KOPT-K1 (cell line): ENCODE measurements around the gene BMAL2.

ENCODE experiments used
- H3K27ac ChIP-seq: fragments of 200-600 bp; sonication (generic); 2 replicates; pipeline ENCODE4 v1.5.1; 2016; ENCODE audit warnings: antibody characterized with exemption, mild to moderate bottlenecking, low read depth, low read length; ENCODE audit not compliant: poor library complexity, severe bottlenecking
- H3K36me3 ChIP-seq: fragments of 200-600 bp; sonication (generic); 2 replicates; pipeline ENCODE4 v1.5.1; 2017; ENCODE audit warnings: antibody characterized with exemption, mild to moderate bottlenecking, low read length, moderate library complexity; ENCODE audit not compliant: insufficient read depth
- H3K9me3 ChIP-seq: fragments of 200-600 bp; sonication (generic); 2 replicates; pipeline ENCODE4 v1.5.1; 2017; ENCODE audit warnings: antibody characterized with exemption, low read length, mild to moderate bottlenecking; ENCODE audit not compliant: insufficient read depth, poor library complexity, severe bottlenecking

BMAL2 gene

GRCh38 chr12:27332714-27333402 lies at the start of gene BMAL2:
TSS of gene BMAL2 (plus strand) at chr12:27332836. CDS start at chr12:27333073, 237 bp downstream.
- no peaks in the 10 kb centered on the region for H3K36me3 ChIP-seq
- H3K9me3 ChIP-seq: no peaks in the 10 kb centered on the region
- peak within 1 kb of the TSS; percentile 58 for H3K27ac ChIP-seq

- no peaks in the 10 kb centered on the region for H3K36me3 ChIP-seq
Observed at GRCh38 chr12:27284021-27284420, 48.6 kb upstream of the BMAL2 start.

DNA sequence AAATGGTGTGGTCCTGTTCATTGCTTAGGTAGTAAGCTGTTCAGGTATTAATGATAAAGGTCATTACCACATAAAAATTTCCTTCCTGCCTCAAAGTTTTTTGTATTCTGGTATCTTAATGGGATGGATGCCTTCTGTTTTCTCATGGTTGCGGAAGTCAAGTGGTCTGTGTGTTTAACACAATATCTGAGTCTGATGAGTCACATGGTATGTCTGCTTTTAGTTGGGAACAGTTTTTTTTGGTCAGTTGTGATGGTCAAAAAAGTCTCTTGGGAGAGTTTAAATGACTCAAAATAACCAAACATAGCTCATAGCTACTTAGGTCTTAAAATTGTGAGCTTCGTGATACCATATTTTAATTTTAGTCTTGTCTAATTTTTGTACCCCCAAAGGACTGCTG lies 47.9 kb upstream of the BMAL2 start:
- no peaks in the 10 kb centered on the region for H3K9me3 ChIP-seq
- no peaks in the 10 kb centered on the region for H3K36me3 ChIP-seq
- no peak overlapping the region for H3K27ac ChIP-seq

More at GRCh38 chr12:27284021-27284420, 48.6 kb upstream of the BMAL2 start:
- no peaks in the 10 kb centered on the region for H3K9me3 ChIP-seq
- no peak overlapping the region for H3K27ac ChIP-seq

DNA sequence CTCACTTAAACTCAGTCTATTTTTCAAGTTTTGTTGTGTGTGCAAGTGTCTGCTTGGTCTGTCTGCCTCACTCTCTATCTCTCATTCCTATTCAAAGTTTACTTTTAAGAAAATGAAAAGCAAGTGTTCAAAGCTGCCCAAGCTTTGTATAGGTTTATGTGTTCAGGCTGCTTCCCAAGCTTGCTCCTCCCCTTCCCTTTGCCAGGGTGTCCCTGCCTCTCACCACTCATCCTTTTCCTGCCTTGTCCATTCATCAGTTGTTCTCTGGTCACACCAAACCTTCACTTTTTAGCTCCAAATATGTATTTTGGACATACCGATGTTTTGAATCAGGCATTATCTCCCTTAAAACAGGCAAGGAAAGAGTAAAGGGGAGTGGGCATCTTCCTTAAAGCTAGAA lies 47.2 kb upstream of the BMAL2 start:
- Histone ChIP-seq H3K9me3 (no peaks in the 10 kb centered on the region), H3K27ac (no peak overlapping the region), H3K36me3 (no peaks in the 10 kb centered on the region)

GRCh38 chr12:27289414-27289813 lies 43.2 kb upstream of the BMAL2 start:
- Histone ChIP-seq H3K27ac (no peak overlapping the region), H3K36me3 (no peaks in the 10 kb centered on the region), H3K9me3 (no peaks in the 10 kb centered on the region)

GRCh38 chr12:27290501-27291168 lies 42.0 kb upstream of the BMAL2 start:
- H3K36me3 ChIP-seq: no peaks in the 10 kb centered on the region
- no peak overlapping the region for H3K27ac ChIP-seq
- H3K9me3 ChIP-seq: no peaks in the 10 kb centered on the region

DNA sequence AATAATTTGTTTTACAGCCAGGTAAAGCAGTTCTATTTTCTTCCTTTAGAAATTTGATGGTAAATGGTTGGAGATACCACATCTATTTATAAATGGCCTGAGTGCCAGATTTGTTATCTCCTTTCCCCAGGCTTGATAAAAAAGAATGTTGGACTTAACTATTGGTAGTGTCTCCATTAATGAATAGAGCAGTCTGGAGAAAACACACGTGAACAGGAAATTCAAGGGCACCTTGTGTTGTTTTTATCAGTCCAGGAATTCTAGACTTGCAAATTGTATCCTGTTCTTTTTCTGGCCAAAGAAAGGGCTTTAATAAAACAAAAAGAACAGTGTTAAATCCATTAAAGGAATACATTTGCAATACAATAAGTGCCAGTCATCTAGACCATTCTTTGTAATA lies 40.8 kb upstream of the BMAL2 start:
- no peaks in the 10 kb centered on the region for H3K9me3 ChIP-seq
- no peak overlapping the region for H3K27ac ChIP-seq
- H3K36me3 ChIP-seq: no peaks in the 10 kb centered on the region

DNA sequence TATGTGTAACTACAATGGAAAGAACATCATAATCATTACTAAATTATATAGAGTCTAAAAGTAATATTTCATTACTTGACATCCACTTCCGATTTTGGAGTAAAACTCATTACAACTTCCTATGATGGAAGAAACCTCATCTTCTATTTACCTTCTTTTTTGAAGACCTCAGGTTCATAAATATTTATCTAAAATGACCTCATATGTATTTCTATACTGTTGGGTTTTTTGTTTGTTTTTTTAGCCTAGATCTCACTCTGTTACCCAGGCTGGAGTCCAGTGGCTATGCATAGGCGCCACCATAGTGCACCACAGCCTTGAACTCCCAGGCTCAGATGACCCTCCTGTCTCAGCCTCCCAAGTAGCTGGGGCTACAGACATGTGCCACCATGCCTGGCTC lies 39.9 kb upstream of the BMAL2 start:
- Histone ChIP-seq H3K9me3 (no peaks in the 10 kb centered on the region), H3K36me3 (peaks cover 1% of the 10 kb centered on the region), H3K27ac (no peak overlapping the region)

GRCh38 chr12:27293463-27293862 lies 39.2 kb upstream of the BMAL2 start:
- no peaks in the 10 kb centered on the region for H3K9me3 ChIP-seq
- no peak overlapping the region for H3K27ac ChIP-seq
- peaks cover 8% of the 10 kb centered on the region for H3K36me3 ChIP-seq

GRCh38 chr12:27296674-27297073 lies 36.0 kb upstream of the BMAL2 start:
- H3K36me3 ChIP-seq: peaks cover 15% of the 10 kb centered on the region
- H3K27ac ChIP-seq: no peak overlapping the region
- peaks cover 7% of the 10 kb centered on the region for H3K9me3 ChIP-seq

DNA sequence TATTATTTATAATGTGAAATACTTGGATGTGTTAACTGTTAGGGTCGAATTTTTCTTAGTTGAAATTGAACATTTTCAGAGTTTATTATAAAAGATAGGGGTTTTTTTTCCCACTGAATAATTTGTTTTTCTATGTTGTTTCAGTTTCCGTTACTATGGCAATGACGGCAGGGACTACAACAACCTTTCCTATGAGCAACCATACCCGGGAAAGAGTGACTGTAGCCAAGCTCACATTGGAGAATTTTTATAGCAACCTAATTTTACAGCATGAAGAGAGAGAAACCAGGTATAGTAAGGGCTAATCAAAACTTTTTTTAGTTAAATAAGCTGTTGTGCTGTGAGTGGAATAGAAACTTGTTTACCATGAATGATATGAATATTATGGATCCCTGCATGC lies 35.1 kb upstream of the BMAL2 start:
- no peak overlapping the region for H3K27ac ChIP-seq
- H3K9me3 ChIP-seq: peaks cover 7% of the 10 kb centered on the region
- peaks cover 19% of the 10 kb centered on the region for H3K36me3 ChIP-seq

GRCh38 chr12:27299102-27299501 lies 33.5 kb upstream of the BMAL2 start:
- H3K36me3 ChIP-seq: peaks cover 19% of the 10 kb centered on the region
- peaks cover 7% of the 10 kb centered on the region for H3K9me3 ChIP-seq
- no peak overlapping the region for H3K27ac ChIP-seq

GRCh38 chr12:27300226-27300625 lies 32.4 kb upstream of the BMAL2 start:
- Histone ChIP-seq H3K27ac (no peak overlapping the region), H3K36me3 (peaks cover 19% of the 10 kb centered on the region), H3K9me3 (peaks cover 7% of the 10 kb centered on the region)

DNA sequence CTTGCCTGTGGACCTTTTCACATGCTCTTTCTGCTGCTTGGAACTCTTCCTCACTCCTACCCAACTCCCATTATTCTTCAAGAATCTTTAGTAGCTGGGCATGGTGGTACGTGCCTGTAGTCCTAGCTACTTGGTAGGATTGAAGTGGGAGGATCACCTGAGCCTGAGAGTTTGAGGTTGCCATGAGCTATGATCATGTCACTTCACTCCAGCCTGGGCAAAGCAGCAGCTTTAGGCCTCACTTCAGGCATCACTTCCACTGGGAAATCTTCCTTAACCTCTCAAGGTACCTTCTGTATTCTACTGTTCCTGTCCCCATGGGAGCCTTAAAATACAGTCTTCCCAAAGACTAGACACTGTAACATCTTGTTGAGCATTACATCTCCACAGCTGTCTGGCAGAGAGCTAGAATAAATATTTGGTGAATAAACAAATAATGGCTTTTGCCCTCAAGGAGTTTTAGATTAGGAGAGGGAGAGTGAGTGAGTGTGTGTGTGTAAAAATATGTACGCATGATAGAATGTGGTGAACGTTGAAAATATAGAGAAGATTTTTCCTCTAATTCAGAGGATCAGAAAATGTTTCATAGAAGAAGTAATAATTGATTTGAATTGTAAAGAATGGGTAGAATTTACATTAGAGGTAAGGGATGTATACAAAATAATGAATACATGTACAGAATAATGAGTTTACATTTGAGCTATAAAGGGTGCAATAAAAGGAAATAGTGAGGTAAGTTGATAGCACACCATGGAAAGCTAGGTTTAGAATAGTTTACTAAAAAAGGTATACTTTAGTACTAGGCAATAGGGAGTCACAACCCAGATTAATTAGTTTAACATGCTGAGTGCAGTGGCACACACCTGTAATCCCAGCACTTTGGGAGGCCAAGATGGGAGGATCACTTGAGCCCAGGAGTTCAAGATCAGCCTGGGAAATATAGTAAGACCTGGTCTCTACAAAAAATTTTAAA lies 29.2 kb upstream of the BMAL2 start:
- H3K27ac ChIP-seq: no peak overlapping the region

DNA sequence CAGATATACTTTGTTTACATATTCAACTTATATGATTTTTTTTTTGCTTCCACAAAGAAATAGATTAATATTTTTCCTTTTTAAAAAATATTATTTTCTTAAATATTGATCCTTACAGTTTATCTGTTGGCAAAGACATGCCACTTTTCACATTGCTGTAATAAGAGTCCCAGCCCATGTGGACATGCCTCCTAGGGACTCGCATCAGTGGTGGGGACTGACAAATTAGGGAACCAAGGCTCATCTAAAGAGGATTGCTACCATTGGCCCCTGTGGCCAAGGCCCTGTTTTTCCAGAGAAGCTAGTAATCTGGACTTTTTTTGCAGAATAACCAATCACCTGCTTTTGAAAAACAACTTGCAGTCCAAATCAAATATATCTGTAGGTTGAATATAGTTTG lies 27.8 kb upstream of the BMAL2 start:
- Histone ChIP-seq H3K36me3 (peaks cover 17% of the 10 kb centered on the region), H3K27ac (no peak overlapping the region), H3K9me3 (no peaks in the 10 kb centered on the region)

More for the DNA sequence above, 29.2 kb upstream of the BMAL2 start:
- Histone ChIP-seq H3K36me3 (peaks cover 14% of the 10 kb centered on the region), H3K9me3 (peaks cover 7% of the 10 kb centered on the region)
